KMS-11 (cell line): Measurements from ENCODE around the gene RAD23B.

Experiments
- H2AFZ ChIP-seq: fragments of 200-600 bp; sonication (generic); 2 replicates; pipeline ENCODE4 v1.6.1; 2016; ENCODE audit warnings: antibody characterized with exemption, mixed run types, low read depth
- H3K27ac ChIP-seq: fragments of 200-600 bp; sonication (generic); 2 replicates; pipeline ENCODE4 v1.6.1; 2016; ENCODE audit warnings: mild to moderate bottlenecking, mixed run types
- H3K27me3 ChIP-seq: fragments of 200-600 bp; sonication (generic); 2 replicates; pipeline ENCODE4 v1.6.1; 2017; ENCODE audit warnings: mild to moderate bottlenecking, low read depth, mixed run types, moderate library complexity; ENCODE audit not compliant: insufficient read depth
- H3K36me3 ChIP-seq: fragments of 200-600 bp; sonication (generic); 2 replicates; pipeline ENCODE4 v1.6.1; 2017; ENCODE audit warnings: mild to moderate bottlenecking, mixed run types; ENCODE audit not compliant: insufficient read depth
- H3K4me1 ChIP-seq: fragments of 200-600 bp; sonication (generic); 2 replicates; pipeline ENCODE4 v1.6.1; 2016; ENCODE audit warnings: mild to moderate bottlenecking, low read depth, mixed run types; ENCODE audit not compliant: poor library complexity, severe bottlenecking
- H3K4me2 ChIP-seq: fragments of 200-600 bp; sonication (generic); 2 replicates; pipeline ENCODE4 v1.7.0; 2016; ENCODE audit warnings: mild to moderate bottlenecking, mixed run types
- H3K4me3 ChIP-seq: fragments of 200-600 bp; sonication (generic); IDR thresholded peaks from 2 replicates; pipeline ENCODE4 v1.6.1; 2017; ENCODE audit warnings: low read depth, low read length, mixed read lengths; ENCODE audit not compliant: insufficient read depth
- H3K79me2 ChIP-seq: fragments of 200-600 bp; sonication (generic); 2 replicates; pipeline ENCODE4 v1.6.1; 2016; ENCODE audit warnings: low read depth, mixed run types; ENCODE audit not compliant: insufficient read depth
- H3K9ac ChIP-seq: fragments of 200-600 bp; sonication (generic); 2 replicates; pipeline ENCODE4 v1.6.1; 2016; ENCODE audit warnings: mild to moderate bottlenecking, mixed run types
- H4K20me1 ChIP-seq: fragments of 200-600 bp; sonication (generic); 2 replicates; pipeline ENCODE4 v1.6.1; 2016; ENCODE audit warnings: mild to moderate bottlenecking, mixed run types; ENCODE audit not compliant: insufficient read depth
- CTCF ChIP-seq: fragments of 200-600 bp; sonication (generic); conservative IDR thresholded peaks from 2 replicates; pipeline ENCODE4 v1.6.1; 2017; ENCODE audit warnings: low read depth, mild to moderate bottlenecking, antibody characterized with exemption, low read length, moderate library complexity, mixed read lengths

Gene RAD23B

GRCh38 chr9:107332883-107333282, 49.8 kb downstream of the RAD23B start:
- Histone ChIP-seq H2AFZ (no peak overlapping the region), H3K4me3 (no peak overlapping the region), H3K27ac (no peak overlapping the region), H3K79me2 (peaks cover 9% of the 10 kb centered on the region; the same call in 1 of the 2 replicates), H3K36me3 (no peaks in the 10 kb centered on the region; the same call in 1 of the 2 replicates), H3K4me2 (no peak overlapping the region), H3K27me3 (no peaks in the 10 kb centered on the region), H4K20me1 (no peaks in the 10 kb centered on the region), H3K4me1 (peaks cover 28% of the 10 kb centered on the region), H3K9ac (no peak overlapping the region)
- TF ChIP-seq CTCF, result no peak

- H3K79me2 ChIP-seq, result peaks cover 8% of the 10 kb centered on the region; the same call in 1 of the 2 replicates
- H4K20me1 ChIP-seq, result no peaks in the 10 kb centered on the region
- no peak overlapping the region for H3K27ac ChIP-seq
- no peaks in the 10 kb centered on the region; the same call in 1 of the 2 replicates for H3K36me3 ChIP-seq
- no peak overlapping the region for H3K4me2 ChIP-seq
- no peak overlapping the region for H2AFZ ChIP-seq
- H3K4me1 ChIP-seq, result peaks cover 24% of the 10 kb centered on the region
- no peak overlapping the region for H3K4me3 ChIP-seq
- no peak overlapping the region for H3K9ac ChIP-seq
- TF ChIP-seq CTCF, result no peak
- no peaks in the 10 kb centered on the region for H3K27me3 ChIP-seq
These were observed 50.3 kb downstream of the RAD23B start for GRCh38 chr9:107333363-107333762.

- no peak overlapping the region for H3K4me3 ChIP-seq
- H3K27me3 ChIP-seq, result no peaks in the 10 kb centered on the region
- H3K36me3 ChIP-seq, result no peaks in the 10 kb centered on the region
- no peaks in the 10 kb centered on the region for H4K20me1 ChIP-seq
- no peaks in the 10 kb centered on the region for H3K79me2 ChIP-seq
- H3K27ac ChIP-seq, result no peak overlapping the region
- H3K4me2 ChIP-seq, result no peak overlapping the region
- H2AFZ ChIP-seq, result no peak overlapping the region
- H3K4me1 ChIP-seq, result peaks cover 16% of the 10 kb centered on the region
- TF ChIP-seq CTCF, result no peak
- no peak overlapping the region for H3K9ac ChIP-seq
These were observed 51.2 kb downstream of the RAD23B start for GRCh38 chr9:107334103-107334776.

GRCh38 chr9:107335331-107335730, 52.3 kb downstream of the RAD23B start:
- Histone ChIP-seq H3K79me2 (no peaks in the 10 kb centered on the region), H3K4me3 (no peak overlapping the region), H2AFZ (no peak overlapping the region), H3K27me3 (no peaks in the 10 kb centered on the region), H3K4me1 (peaks cover 6% of the 10 kb centered on the region), H3K36me3 (no peaks in the 10 kb centered on the region), H3K27ac (no peak overlapping the region), H3K4me2 (no peak overlapping the region), H4K20me1 (no peaks in the 10 kb centered on the region), H3K9ac (no peak overlapping the region)
- TF ChIP-seq CTCF, result no peak
